Measurements from ENCODE around the gene PIN1.

PIN1 gene

GRCh38 chr19:9891609-9892373, 56.7 kb downstream of the PIN1 start:
- ATAC-seq, result no peak

Data from activated CD4-positive, CD25-positive, alpha-beta regulatory T cell treated with anti-CD3 and anti-CD28 coated beads, Interleukin-2, amount 50 U/mL, for 24 hours (primary cell).